GM18517 (cell line): ENCODE data around the gene UBE2K.
"Not testable (repeated sequence)": the region's sequence is repeated elsewhere in the genome, so short reads cannot be mapped to it uniquely, and the experiment has no call there.

Experiments
- ATAC-seq: cut with Tn5 transposase; IDR thresholded peaks from one replicate; pipeline ENCODE4 v1.9.1; 2021; ENCODE audit warnings: mild to moderate bottlenecking, moderate library complexity; ENCODE audit not compliant: unreplicated experiment

The UBE2K gene

DNA sequence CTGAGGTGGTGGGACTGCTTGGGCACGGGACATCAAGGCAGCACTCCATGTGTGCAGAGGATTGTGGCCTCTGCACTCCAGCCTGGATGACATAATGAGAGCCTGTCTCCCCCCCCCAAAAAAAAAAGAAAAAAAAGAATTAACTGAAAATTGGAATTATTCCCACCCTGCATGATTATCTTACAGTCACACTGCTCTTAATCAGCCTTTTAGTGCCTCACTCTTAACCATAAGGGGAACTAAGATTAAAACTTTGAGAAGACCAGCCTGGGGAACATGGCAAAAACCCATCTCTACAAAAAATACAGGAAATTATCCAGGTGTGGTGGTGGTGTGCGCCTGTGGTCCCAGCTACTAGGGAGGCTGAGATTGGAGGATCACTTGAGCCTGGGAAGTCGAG lies 94.6 kb downstream of the UBE2K start:
- ATAC-seq, result no peak

- ATAC-seq, result not testable (repeated sequence)
These were observed 95.0 kb downstream of the UBE2K start for GRCh38 chr4:39792976-39793375.

GRCh38 chr4:39802005-39802404 lies 104.1 kb downstream of the UBE2K start:
- ATAC-seq, result no peak

DNA sequence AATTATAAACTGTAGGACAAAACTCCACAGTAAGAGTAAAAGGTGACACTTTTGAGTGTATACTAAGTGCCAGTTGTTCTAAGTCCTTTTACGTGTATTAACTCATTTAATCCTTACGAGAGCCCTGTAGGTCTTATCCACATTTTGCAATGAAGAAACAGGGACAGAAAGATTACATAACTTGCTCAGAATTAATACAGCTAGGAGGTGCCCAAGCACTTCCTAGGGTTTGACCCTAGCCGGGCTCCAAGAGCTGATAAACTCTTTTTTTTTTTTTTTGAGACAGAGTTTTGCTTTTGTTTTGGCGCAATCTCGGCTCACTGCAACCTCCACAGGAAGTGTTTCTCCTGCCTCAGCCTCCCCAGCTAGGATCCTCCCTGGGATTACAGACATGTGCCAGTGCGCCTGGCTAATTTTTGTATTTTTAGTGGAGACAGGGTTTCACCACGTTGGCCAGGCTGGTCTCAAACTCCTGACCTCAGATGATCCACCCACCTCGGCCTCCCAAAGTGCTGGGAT lies 110.4 kb downstream of the UBE2K start:
- no peak for ATAC-seq

GRCh38 chr4:39812500-39812899 lies 114.6 kb downstream of the UBE2K start:
- ATAC-seq, result no peak

- ATAC-seq, result not testable (repeated sequence)
These were observed 115.1 kb downstream of the UBE2K start for GRCh38 chr4:39813033-39813432.

- ATAC-seq, result not testable (repeated sequence)
These were observed 115.8 kb downstream of the UBE2K start for GRCh38 chr4:39813761-39814160.

DNA sequence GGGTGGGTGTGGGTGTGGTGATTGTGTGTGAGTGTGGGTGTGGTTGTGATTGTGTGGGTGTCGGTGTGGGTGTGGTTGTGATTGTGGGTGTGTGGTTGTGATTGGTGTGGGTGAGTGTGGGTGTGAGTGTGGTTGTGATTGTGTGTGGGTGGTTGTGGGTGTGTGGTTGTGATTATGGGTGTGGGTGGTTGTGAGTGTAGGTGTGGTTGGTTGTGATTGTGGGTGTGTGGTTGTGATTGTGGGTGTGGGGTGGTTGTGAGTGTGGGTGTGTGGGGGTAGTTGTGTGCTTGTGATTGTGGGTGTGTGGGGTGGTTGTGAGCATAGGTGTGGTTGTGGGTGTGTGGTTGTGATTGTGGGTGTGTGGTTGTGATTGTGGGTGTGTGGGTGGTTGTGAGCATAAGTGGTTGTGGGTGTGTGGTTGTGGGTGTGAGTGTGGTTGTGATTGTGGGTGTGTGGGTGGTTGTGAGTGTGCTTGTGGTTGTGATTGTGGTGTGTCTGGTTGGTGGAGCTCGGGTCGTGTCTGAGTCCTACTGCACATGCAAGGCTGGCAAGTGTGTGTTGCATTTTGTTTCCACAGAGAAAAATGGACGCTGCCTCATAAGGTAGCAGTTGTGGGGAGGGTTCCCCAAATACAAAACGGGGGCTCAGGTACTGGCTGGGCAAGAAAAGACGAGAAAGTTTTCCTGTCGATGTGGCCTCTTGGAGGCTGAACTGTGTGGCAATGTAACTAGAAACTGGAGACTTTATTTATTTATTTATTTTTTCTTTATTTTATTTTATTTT lies 116.7 kb downstream of the UBE2K start:
- no peak for ATAC-seq

GRCh38 chr4:39818646-39819045 lies 120.7 kb downstream of the UBE2K start:
- ATAC-seq, result no peak

GRCh38 chr4:39820186-39820585 lies 122.2 kb downstream of the UBE2K start:
- ATAC-seq, result no peak

- no peak for ATAC-seq
These were observed 124.0 kb downstream of the UBE2K start for GRCh38 chr4:39821951-39822350.

- no peak for ATAC-seq
These were observed 124.7 kb downstream of the UBE2K start for GRCh38 chr4:39822662-39823061.

DNA sequence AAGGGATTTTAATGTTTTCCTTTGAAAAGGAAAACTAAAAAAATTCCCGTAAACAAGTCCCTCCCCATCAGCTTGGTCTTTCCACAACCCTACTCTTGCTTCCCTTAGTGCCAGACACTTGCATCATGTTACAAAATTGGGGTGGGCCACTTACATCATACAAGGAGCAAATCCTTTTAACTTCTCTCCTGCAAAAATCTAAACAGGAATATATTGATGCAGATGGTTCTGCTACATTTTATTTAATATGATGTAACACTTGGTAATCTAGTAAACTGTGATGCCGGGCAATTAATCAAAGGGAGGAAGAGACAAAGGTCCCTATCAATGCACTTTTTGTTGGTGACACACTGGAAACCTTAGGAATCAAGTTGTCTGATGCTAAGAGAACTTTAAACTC lies 125.3 kb downstream of the UBE2K start:
- ATAC-seq, result no peak

DNA sequence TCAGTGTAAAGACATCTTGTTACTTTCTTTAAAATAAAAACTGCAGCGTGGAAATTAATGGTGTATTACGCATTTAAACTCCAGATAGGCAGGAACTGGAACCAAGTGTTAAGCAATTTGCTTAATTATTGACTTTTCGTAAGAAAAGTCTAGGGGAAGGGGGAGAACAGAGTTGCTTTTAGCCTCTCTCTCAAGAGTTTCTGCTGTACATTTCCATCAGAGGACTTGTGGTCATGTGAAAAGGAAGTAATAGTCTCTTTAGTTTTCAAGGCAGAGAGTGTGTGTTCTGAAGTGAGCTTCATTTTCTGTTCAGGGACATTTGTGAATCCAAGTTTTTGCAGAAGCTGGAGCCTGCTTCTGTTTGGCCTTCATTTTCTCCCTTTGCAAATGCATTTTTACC lies 127.2 kb downstream of the UBE2K start:
- ATAC-seq, result no peak

- ATAC-seq, result no peak
These were observed 127.8 kb downstream of the UBE2K start for GRCh38 chr4:39825741-39826231.
